Stimulated activated CD4-positive, alpha-beta T cell treated with anti-CD3 and anti-CD28 coated beads, Interleukin-4, amount 100 ng/mL, for 48 hours (primary cell): Measurements from ENCODE around the gene HAUS2.
"Not testable (repeated sequence)": the region's sequence is repeated elsewhere in the genome, so short reads cannot be mapped to it uniquely, and the experiment has no call there.

Source experiments
- DNase-seq, 2 donors: peaks; one replicate each; pipeline ENCODE4 v3.0.0-alpha.2; 2020; ENCODE audit warnings: low read depth in 2 of 2

Gene HAUS2

DNA sequence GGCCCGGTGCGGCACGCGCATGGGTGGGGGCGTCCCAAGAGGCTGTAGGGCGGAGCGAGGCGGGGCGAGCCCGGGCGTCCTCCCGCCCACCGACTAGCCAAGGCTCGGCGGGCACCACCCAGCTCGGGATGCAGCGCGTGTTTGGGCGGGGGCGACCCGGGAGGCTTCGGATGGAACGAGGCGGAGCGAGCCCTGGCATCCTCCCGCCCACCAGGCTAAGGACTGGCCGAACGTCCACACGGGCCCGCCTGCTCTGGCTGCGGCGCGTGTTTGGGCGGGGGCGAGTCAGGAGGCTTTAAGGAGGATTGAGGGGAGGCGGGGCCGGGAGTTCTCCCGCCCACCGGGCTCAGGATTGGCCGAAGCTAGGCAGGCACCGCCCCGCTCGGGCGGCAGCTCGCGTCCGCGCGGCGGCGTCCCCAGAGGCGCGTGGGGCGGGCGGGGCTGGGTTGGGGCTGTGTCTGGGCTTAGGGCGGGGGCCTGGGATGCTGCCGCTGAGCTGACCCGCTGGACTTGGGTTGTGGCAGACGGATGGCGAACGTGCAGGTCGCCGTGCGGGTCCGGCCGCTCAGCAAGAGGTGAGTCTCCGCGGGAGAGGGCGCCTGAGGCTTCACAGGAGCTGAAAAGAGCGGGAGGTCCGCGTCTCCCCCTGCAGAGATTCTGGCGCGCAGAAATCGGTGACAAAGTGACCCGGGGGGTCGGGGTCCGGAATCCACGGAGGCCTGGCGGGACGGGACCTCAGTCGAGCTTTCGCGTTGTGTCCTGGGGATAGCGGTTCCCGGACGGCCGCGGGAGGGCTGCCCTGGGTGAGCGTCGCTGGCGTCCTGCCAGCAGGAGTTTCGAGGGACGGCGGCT lies 26.8 kb downstream of the HAUS2 start, which contains the start of gene STARD9:
TSS of gene STARD9 (plus strand) at position 419 of the 852 bp plus-strand sequence. CDS start at position 529, 110 bp downstream.
- DNase-seq: peak; percentile 93 to 94

DNA sequence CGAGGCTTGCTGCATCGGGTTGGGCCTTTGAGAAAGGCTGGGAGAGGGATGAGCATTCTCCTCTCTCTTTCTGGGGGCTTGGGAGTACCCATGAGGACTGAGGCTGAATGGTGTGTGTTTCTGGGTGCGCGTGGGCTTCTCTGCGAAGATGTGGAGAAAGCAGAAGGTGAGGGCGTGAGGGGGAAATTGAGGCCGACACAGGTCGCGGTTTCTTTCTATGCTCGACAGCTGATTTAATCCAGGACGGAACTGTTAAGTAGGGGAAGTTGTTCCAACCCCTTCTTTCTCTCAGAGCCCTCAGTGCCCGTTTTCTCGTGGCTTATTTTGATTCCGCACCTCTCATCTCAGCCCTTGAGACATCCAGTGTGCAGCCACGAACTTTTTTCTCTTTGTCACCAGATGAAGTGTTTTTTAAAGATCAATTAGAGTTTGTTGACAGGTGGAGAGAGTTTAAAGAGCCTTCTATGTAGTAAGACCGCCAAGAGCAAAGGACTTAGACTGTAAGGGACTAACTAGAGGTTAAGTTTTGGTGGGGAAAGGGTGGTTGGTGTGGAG lies 27.5 kb downstream of the HAUS2 start:
- no peak for DNase-seq

DNA sequence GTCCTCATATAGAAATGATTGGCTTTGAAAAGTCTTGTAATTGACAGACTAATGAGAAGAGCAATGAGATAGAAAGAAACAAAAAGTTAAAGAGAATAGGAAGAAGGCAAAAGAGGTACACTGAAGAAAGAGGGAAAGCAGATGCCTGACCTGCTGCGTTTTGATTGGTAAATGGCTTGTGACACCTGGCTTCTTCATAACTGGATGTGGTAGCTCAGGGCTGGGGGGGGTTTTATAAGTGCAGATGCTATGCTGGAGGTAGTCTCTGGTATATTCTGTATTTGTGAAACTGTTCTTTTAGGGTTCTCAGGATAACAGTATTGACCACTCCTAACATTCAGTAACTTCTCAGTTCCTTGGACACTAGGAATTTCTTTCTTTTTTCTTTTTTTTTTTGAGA lies 28.1 kb downstream of the HAUS2 start:
- no peak for DNase-seq

DNA sequence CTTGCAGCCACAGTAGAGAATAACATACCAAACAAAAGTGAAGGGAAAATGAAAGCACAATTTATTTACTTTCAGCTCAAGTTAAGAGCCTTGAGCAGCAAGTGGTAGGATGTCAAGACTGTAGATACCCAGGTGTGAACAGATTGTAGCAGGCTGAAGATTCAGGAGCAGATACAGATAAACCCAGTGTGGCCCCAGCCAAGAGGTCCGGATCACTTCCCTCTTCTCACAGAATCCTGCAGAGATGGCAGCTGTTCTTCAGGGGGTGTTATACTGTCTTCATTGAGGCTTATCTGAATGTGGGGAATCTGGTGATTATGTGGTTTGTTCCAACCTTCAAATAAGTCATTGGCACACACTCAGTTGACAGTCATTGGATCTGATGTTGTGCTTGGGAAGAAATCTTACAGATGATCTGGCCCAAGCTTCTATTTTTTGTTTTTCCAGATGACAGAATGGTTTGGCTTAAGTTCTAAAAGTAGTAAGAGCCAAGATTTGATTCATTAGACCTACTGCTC lies 28.9 kb downstream of the HAUS2 start:
- DNase-seq: no peak

DNA sequence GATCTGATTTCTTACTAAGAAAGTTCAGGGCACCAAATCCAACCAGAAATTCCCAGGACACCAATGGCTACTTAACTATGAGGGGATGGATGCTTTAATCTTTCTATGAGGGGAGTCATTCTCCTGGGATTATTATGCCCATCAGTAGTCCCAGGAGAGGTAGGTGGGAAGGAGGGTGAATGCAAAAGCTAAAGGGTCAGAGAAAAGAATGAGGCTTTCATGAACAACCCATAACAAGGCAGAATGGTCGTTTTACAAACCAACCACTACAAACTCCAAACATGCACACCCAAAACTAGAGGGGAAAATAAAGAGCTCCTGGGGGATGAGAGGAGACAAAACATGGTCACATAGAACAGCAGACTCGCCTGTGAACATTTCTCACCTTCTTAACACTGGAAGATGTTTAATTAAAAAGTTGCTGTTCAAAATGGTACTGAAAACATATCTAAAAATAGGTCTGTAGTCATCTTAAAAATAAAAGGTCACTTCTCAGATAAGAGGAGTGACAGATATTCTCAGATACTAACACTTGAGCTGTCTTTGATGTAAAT lies 30.4 kb downstream of the HAUS2 start:
- no peak for DNase-seq

DNA sequence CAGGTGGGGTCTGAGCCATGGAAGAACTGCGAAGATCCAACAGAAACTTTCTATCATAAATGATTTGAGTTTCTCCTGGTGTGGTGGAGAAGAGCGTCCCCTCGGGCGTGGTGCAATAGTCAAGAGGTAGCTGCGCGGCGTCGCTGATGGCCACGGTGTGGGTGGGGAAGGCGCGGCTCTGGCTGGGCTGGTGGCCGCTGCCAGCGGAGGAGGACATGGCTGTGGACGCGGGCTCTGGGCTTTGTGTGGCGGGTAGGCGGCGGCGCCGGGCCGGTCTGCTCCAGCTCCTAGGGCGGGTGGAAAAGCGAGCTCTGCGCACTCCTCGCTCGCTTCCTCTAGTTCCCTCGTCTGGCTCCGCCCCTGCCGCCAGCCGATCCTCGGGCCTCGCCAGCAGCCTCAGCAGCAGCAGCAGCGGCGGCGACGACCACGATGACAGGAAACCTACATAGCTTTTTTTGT lies 32.7 kb downstream of the HAUS2 start:
- peak; percentile 66 to 79 for DNase-seq

DNA sequence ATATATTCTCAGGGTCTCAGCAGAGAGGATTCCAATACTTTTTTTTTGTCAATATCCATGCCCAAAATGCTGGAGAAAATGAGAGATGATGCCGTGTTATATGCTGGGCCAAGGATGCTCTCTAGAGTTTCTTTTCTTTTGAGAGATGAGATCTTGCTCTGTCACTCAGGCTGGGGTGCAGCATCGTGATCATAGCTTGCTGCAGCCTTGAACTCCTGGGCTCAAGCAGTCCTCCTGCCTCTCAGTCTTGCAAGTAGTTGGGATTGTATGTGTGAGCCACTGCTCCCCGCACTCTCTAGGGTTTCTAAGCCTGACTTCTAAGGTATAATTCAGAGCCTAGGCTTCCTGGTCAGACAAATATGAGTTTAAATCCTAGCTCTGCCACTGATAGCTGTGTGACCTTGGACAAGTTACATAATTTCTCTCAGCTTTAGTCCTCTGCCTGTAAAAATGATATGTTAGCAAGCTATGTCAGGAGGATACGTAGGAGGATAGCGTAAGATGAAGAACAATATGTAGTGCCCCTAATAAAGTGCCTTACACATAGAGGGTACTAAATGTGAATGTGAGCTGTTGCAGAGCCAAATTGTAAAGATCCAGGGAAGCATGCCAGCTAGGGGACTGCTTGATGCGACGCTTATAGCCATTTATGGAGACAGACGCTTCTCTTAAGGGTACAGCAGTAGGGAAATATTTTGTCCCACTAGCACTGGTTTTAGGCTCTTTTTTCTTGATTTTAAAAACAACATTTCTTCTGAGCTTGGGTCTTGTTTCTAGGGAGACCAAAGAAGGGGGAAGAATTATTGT lies 34.1 kb downstream of the HAUS2 start:
- no peak for DNase-seq

DNA sequence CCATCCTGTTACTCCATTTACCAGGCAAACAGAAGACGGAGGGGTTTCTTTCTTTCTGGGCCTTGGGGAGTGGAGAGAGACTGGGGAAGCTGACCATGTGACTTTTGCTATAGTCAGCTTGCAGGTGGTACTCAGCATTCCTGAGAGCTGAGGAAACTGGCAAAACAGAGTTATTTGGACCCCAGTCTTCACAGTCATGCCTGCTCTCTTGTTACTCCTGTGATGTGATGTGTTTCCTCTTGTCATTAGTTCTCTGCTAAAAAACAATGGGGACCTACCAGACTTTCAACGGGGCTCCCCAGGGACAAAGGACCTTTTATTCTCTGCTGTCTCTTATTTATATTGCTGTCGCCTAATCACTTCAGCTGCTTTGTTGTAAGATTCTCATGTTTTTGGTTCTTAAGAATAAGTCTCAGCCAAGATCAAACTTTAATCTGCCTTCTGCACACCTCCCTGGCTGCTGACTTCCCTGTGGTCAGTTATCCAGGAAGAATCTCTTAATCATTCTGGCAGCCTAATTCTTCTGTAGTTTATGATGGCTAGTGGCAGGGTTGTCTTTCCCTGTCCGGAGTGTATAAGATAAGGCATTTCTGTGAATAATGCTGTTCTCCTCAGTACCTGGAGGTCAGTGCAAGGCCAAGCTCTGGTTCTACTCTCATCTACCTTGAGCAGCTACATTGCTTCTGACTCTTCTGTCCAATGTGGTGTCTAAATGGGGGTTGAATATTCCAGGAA lies 35.6 kb downstream of the HAUS2 start:
- DNase-seq: no peak

DNA sequence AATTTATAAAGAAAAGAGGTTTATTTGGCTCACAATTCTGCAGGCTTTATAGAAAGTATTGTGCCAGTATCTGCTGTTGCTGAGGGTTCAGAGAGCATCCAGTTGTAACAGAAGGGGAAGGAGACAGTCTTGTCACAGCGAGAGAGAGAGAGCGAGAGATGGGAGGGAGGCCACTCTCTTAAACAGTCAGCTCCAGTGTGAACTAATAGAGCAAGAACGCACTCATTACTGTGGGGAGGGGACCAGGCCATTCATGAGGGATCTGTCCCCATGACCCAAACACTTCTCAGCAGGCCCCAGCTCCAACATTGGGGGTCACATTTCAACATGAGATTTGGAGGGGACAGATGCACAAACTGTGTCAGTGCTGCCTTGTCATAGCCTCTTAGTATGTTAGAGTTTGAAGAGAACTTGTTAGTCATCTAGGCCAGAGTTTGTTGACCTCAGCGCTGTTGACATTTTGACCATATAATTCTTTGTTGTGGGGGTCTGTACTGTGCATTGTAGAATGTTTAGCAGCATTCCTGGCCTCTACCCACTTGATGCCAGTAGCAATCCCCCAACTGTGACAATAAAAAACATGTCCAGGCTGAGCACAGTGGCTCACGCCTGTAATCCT lies 42.1 kb downstream of the HAUS2 start:
- no peak for DNase-seq

DNA sequence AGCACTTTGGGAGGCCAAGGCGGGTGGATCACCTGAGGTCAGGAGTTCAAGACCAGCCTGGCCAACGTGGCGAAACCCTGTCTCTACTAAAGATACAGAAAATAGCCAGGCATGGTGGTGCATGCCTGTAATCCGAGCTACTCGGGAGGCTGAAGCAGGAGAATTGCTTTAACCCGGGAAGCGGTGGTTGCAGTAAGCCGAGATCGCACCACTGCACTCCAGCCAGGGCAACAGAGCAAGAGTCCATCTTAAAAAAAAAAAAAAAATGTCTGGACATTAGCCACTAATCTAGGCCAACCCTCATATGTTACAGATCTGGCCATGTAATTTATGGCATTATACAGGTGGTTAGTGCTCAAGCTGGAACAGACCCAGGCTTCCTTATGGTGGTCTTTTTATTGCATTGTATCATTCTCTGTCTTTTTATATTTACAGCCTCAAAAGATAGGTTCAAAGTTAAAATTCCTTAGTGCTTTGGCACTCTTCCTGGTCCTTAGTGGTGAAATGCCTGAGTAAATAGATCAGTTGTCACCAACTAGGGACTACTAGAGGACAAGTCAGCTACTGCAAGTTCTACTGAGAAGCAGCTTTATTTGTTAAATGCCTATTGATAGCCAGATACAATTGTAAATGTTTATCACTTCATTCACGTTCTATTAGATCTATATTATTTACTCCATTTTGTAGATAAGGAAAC lies 42.7 kb downstream of the HAUS2 start:
- no peak for DNase-seq

DNA sequence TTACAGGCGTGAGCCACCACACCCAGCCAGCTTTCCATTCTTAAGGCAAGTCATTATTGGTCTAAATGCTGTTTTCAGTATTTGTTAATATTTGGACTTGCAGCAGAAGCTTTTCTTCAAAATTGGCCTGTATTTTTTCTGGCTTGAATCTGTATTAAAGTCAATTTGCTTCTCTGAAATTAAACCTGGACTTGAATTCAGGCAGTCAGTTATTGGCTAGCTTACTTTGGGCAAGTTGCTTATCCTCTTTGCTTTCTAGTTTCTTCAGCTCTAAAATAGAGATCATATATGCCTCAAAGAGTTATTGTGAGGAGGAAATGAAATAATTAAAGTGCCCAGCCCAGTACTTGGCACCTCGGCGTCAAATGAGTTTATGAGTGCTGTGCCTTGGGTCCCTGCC lies 44.1 kb downstream of the HAUS2 start:
- DNase-seq: no peak

DNA sequence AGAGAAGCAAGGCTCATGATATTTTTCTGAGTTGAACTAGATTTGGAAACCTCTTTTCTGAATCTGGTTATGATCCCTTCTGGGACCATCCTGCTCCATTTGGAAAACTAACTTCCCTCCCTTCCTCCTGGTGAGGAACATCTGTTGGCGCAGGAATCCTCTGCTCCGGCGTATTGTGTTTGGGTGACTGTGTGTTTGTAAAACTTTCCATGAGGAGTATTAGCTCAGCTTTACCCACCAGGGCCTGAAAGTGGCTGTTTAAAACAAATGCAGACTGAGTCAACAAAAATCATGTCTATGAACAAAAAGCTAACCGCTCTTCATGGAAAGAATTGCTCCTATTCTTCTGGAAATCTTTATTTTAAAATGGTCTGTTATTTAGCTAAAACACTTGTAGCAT lies 44.5 kb downstream of the HAUS2 start:
- DNase-seq: no peak

DNA sequence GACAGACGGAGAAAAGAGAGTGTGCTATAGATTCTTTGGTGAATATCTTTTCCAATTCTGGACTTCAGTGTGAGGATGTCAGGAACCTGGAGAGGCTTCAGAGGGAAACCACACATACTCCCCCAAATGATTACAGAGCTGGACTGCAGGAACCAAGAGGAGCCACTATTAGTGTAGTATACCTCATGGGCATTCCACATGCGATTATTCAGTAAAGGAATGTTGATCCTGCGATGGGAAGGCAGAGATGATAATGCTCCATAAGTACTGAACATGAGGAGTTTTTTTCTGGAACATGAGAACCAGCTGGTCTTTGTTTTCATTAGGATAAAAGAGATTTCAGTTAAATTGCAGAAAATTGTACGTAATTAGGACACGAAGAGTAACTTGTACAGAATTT lies 45.5 kb downstream of the HAUS2 start:
- no peak for DNase-seq

DNA sequence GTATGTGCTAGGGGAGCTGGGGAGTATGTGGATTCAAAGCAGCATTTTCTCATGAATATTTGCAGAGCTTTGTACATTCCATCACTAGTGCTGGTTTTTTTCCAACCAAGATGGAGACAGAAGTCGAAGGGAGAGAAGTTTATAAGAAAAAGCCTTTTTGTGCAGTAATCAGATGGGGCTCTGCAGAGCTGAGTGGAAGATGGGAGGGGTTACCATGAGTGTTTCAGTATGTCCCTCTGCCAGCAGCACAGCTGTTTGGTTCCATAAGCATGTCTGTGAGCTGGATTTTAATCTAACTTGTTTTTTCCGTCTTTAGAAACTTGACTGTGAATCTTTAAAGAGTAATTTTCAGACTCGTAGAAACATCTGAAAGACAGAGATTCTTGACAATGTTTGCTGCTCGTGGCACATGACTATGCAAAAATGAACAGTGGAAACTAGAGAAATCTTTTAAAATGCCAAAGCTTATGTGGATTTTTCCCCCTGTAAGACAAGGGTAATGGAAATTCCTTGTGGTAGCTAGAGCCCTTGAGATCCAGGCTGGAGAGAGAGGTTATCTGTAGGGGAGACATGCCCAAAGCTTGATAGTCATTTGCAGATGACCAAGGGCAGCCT lies 47.1 kb downstream of the HAUS2 start:
- no peak for DNase-seq

DNA sequence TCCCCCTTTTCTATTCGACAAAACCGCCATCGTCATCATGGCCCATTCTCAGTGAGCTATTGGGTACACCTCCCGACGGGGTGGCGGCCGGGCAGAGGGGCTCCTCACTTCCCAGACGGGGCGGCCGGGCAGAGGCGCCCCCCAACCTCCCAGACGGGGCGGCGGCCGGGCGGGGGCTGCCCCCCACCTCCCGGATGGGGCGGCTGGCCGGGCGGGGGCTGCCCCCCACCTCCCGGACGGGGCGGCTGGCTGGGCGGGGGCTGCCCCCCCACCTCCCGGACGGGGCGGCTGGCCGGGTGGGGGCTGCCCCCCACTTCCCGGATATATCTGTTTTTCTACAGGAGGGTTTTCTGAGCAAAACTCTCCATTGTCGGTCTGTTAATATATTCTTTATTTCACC lies 52.7 kb downstream of the HAUS2 start:
- DNase-seq: not testable (repeated sequence)

DNA sequence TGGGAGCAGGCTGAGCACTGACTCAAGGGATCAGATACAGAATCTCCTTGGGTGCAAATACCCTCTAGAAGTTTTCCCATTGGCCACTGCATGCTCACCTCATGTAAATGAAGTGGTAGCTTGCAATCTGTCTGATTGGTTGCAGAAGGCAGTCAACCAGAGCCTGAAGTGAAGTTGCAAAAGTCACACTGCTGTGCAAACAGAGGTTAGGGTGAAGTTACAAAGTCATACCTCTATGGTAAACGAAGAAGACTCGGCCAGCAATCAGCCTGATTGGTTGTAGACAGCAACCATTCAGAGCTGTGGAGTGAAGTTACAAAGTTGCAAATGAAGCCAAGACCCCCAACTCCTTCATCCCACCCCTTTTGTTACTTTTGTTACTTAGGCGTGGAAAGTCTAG lies 53.9 kb downstream of the HAUS2 start:
- no peak for DNase-seq

DNA sequence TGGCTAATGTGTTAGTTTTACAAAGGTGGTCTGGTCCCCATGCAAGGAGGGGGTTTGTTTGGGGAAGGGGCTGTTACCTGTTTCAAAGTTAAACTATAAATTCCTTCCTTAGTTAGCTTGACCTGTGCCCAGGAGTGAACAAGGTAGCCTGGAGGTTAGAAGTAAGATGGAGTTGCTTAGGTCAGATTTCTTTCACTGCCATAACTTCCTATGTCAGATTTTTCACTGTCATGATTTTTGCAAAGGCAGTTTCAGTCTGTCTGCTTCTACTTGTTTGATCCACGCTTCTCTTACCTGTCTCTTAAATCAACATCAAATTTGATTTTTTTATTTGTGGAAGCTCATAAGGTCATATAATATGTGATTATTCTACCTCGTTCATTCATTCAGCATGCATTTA lies 55.3 kb downstream of the HAUS2 start:
- DNase-seq: no peak

DNA sequence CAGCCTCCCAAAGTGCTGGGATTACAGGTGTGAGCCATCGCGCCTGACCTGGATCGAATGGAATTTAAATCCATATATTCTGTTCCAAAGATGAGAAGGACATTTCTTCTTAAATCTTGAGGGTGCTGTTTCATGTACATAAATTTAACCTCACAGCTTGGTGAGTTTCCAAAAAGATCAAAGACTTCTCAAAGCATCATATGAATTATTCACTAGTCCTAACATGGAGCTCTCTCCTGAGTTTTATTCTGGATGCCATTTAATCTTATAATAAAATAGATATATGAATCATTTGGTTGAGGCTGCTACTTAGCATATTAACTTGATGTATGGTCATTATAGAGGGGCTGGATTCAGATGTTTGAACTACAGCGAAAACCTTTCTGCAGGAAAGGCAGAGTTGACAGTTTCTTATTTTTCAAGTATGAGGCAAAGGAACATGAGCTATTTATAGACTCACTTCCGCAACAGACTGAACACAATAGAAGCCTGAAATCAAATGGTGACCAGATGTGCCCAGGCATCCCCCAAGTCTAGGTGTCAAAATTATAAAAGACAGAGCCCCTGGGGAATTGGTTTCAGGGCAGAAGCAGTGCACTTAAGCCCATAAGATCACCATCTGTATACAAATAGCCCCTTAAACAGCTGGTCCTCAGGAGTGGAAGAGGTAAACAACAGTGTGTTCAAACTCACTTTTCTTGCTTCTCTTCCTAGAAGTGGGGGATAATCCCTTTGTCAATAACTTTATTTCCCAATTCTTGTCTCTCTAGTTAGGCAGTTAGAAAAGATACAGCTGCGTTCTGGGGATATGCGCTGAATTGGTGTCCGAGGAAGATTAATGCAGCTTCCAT lies 56.5 kb downstream of the HAUS2 start:
- no peak for DNase-seq

DNA sequence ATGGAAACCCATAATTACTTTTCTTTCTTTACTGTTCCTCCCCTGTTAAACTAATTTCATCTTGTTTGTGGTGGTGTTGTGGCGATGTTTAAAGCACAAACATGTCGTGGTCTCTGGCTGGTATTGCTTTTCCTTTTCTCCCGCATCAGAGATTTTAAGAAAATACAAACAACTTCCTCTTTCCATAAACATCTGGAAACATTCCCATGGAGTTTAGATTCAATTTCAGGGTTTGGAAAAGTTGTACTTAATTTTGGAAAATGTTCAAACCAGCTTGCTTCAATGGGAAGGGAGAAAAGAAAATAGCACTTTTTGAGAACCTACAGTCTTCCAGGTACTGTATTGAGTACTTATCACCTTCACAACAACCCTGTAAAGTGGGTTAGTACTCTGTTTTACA lies 57.2 kb downstream of the HAUS2 start:
- DNase-seq: no peak
